GM23338 (cell line): ENCODE data around the gene RNU7-1.

Experiments
- CREB1 ChIP-seq: fragments of 250-450 bp; sonication (Bioruptor Pico); IDR thresholded peaks from 2 replicates; pipeline ENCODE4 v1.5.0; 2020; ENCODE audit warnings: low read depth, mild to moderate bottlenecking, moderate library complexity
- CTCF ChIP-seq, 2 experiments: fragments of 200-600 bp in 1 of 2; sonication (generic) in 1 of 2; conservative IDR thresholded peaks; 2 replicates each; pipeline versions ENCODE4 v1.5.1 to v1.6.1; 2016 to 2017; ENCODE audit warnings: antibody characterized with exemption in 2 of 2, low read depth in 2 of 2, mild to moderate bottlenecking in 2 of 2, moderate library complexity in 1 of 2
- EZH2 ChIP-seq: fragments of 200-600 bp; sonication (generic); IDR thresholded peaks from one replicate; pipeline ENCODE4 v1.8.0; 2017; ENCODE audit warnings: antibody characterized with exemption, mild to moderate bottlenecking, low read depth; ENCODE audit not compliant: unreplicated experiment
- EZH2phosphoT487 ChIP-seq: fragments of 200-600 bp; sonication (generic); IDR thresholded peaks from one replicate; pipeline ENCODE4 v1.8.1; 2018; ENCODE audit warnings: antibody characterized with exemption; ENCODE audit not compliant: unreplicated experiment
- JUNB ChIP-seq: IDR thresholded peaks from one replicate; pipeline ENCODE4 v1.6.1; 2016; ENCODE audit warnings: antibody characterized with exemption; ENCODE audit not compliant: unreplicated experiment
- POLR2AphosphoS5 ChIP-seq: IDR thresholded peaks from 2 replicates; pipeline ENCODE4 v1.6.1; 2016; ENCODE audit warnings: antibody characterized with exemption, low read depth
- TF ChIP-seq, protein P1 (sequence below): IDR thresholded peaks from one replicate; pipeline ENCODE4 v1.6.1; 2018; ENCODE audit warnings: antibody characterized with exemption; ENCODE audit not compliant: unreplicated experiment

- no peak for TF ChIP-seq CTCF (conservative IDR thresholded peaks at IDR 0.05; ENCODE audit: low read depth in 2 of 2)
- no peak for TF ChIP-seq JUNB
- no peak for TF ChIP-seq EZH2
- no peak for TF ChIP-seq CREB1 (CRISPR knock-in tag)
- TF ChIP-seq, protein P1, sequence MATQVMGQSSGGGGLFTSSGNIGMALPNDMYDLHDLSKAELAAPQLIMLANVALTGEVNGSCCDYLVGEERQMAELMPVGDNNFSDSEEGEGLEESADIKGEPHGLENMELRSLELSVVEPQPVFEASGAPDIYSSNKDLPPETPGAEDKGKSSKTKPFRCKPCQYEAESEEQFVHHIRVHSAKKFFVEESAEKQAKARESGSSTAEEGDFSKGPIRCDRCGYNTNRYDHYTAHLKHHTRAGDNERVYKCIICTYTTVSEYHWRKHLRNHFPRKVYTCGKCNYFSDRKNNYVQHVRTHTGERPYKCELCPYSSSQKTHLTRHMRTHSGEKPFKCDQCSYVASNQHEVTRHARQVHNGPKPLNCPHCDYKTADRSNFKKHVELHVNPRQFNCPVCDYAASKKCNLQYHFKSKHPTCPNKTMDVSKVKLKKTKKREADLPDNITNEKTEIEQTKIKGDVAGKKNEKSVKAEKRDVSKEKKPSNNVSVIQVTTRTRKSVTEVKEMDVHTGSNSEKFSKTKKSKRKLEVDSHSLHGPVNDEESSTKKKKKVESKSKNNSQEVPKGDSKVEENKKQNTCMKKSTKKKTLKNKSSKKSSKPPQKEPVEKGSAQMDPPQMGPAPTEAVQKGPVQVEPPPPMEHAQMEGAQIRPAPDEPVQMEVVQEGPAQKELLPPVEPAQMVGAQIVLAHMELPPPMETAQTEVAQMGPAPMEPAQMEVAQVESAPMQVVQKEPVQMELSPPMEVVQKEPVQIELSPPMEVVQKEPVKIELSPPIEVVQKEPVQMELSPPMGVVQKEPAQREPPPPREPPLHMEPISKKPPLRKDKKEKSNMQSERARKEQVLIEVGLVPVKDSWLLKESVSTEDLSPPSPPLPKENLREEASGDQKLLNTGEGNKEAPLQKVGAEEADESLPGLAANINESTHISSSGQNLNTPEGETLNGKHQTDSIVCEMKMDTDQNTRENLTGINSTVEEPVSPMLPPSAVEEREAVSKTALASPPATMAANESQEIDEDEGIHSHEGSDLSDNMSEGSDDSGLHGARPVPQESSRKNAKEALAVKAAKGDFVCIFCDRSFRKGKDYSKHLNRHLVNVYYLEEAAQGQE = no peak
- no peak for TF ChIP-seq POLR2AphosphoS5
- no peak for TF ChIP-seq EZH2phosphoT487
Observed at GRCh38 chr12:6979453-6979852, 35.8 kb downstream of the RNU7-1 start.
